ENCODE measurements around the gene DKKL1. TPM values are rescaled to one million over a fixed set of nuclear protein-coding genes. Genes with fewer than 3 reads are reported as not detected.
A peak's percentile ranks its signal among the peaks of the same experiment; 100 is the strongest.
"Not testable (repeated sequence)": the region's sequence is repeated elsewhere in the genome, so short reads cannot be mapped to it uniquely, and the experiment has no call there.

Gene DKKL1
- total RNA-seq, result not detected
- total RNA-seq, result 0 reads per million in 2 donors

GRCh38 chr19:49363268-49364082 is at the start of gene DKKL1:
TSS of gene DKKL1 (plus strand) at chr19:49363877. CDS start at chr19:49363999, 122 bp downstream.
- H3K9me3 ChIP-seq (ENCODE audit: control insufficient read depth, low read length, poor library complexity, severe bottlenecking), result no peaks in the 10 kb centered on the region
- Mint-ChIP-seq H3K36me3 (ENCODE audit: low read depth) (peaks cover 6% of the 10 kb centered on the region), H3K27ac (no peak within 1 kb of the TSS), H3K27me3 (no peaks in the 10 kb centered on the region), H3K4me1 (peaks cover 20% of the 10 kb centered on the region), H3K4me3 (no peak within 1 kb of the TSS)
- ATAC-seq (peak; percentile 88), DNase-seq (peak; percentile 42 to 63 (median 48))

DNA sequence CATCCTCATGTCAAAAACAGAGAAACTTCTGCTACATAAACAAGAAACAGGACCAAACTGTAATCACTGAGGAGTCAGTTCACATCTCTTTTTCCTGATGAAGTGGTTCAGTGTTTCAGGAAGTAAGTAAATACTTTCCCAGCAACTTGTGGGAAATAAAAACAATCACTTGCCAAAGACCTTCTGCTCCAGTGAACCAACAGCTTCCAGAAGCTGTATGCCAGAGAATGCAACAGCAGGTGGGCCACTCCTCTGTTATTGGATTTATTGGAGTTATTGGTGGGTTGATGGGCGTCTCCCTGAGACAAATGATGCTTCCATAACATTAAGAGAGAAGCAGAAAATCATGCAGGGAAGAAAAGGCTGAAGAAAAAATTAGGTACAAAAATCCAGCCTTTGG is 48.6 kb upstream of the DKKL1 start:
- H3K4me1 Mint-ChIP-seq, result peaks cover 12% of the 10 kb centered on the region
- ATAC-seq (no peak), DNase-seq (no peak)
- peaks cover 3% of the 10 kb centered on the region for H3K9me3 ChIP-seq (ENCODE audit: control insufficient read depth, low read length, poor library complexity, severe bottlenecking)
- peaks cover 10% of the 10 kb centered on the region for H3K36me3 Mint-ChIP-seq (ENCODE audit: low read depth)
- H3K27me3 Mint-ChIP-seq, result no peaks in the 10 kb centered on the region
- no peak overlapping the region for H3K4me3 Mint-ChIP-seq
- H3K27ac Mint-ChIP-seq, result no peak overlapping the region

DNA sequence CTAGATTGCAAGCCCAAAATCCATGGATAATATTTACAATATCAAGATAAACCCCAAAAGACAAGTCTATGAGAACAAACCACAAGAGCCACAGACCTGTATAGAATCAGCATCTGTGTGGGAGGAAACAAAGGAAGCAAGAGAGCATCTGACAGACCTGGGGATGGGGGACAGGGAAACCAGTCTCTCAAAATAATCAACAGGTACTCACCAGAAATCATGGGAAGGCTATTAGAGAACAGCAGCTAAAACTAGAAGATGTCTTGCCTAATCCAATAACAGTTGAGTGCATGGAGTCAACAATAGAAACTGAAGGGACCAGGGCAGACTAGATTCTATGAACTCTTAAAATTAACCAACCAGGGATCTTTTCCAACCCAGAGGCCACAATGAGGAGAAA is 47.4 kb upstream of the DKKL1 start:
- Mint-ChIP-seq H3K36me3 (ENCODE audit: low read depth) (peaks cover 4% of the 10 kb centered on the region), H3K4me3 (no peak overlapping the region), H3K27me3 (no peaks in the 10 kb centered on the region), H3K4me1 (peaks cover 12% of the 10 kb centered on the region), H3K27ac (no peak overlapping the region)
- DNase-seq, result no peak
- no peak for ATAC-seq
- peaks cover 3% of the 10 kb centered on the region for H3K9me3 ChIP-seq (ENCODE audit: control insufficient read depth, low read length, poor library complexity, severe bottlenecking)

DNA sequence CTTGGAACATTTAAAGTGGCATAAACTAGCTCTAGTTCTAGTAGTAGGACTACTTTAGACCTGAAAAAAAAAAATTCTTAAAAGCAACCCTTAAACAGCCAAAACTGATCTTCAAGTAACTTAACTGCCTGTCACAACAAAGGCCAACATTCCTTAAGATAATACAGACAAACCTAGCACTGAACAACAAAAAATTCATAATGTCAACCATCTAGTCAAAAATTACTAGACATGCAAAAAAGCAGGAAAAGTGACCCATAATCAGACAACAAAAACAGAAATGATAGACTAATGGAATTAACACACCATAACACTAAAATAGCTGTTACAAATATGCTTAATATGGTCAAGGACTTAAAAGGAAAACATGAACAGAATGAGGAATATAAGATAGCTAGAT is 45.4 kb upstream of the DKKL1 start:
- DNase-seq (no peak), ATAC-seq (no peak)
- no peak overlapping the region for H3K27ac Mint-ChIP-seq
- H3K4me1 Mint-ChIP-seq, result peaks cover 8% of the 10 kb centered on the region
- peaks cover 3% of the 10 kb centered on the region for H3K9me3 ChIP-seq (ENCODE audit: control insufficient read depth, low read length, poor library complexity, severe bottlenecking)
- no peak overlapping the region for H3K4me3 Mint-ChIP-seq
- peaks cover 4% of the 10 kb centered on the region for H3K36me3 Mint-ChIP-seq (ENCODE audit: low read depth)
- H3K27me3 Mint-ChIP-seq, result no peaks in the 10 kb centered on the region

DNA sequence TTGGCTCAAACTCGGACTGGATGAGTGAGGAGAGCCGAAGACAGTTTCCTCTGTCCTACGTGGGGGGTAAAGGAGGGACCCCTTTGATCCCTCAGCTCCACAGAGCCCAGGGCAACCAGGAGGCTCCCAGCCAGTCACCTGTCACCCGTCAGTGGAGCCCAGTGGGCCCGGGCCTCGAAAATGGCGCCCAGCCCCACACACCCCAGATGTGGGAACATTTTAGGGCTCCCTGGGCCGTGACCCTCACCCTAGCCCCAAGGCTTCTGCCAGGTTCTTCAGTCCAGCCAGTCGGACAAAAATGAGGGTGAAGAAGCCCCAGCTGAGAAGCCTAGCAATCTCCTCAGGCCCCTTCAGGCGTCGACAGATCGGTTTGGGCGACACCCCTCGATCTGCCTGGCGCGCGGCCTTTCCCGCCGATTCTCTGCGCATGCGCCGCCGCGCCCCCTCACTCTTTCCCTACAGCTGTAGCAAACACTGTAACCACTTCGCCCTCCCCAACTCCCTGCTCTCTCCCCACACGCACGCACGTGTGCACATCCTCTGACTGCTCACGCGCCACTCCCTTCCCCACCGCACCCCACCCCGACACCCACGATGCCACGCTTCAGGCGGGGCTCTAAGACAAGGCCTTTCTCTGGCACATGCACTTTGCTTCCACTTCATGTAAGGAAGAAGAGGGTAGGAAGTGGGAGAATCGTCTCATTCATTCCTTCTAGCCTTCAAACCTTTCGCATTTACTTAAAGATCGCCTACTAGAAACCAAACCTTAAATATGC is 38.7 kb upstream of the DKKL1 start, which contains the start of gene SLC6A16:
Gene SLC6A16, minus strand, starts transcription at position 391 of the 776 bp plus-strand sequence. CDS start 13,844 bp downstream, outside the sequence.
- Mint-ChIP-seq H3K27me3 (no peaks in the 10 kb centered on the region), H3K27ac (no peak within 1 kb of the TSS), H3K4me1 (peaks cover 16% of the 10 kb centered on the region), H3K36me3 (ENCODE audit: low read depth) (peaks cover 6% of the 10 kb centered on the region), H3K4me3 (no peak within 1 kb of the TSS)
- no peaks in the 10 kb centered on the region for H3K9me3 ChIP-seq (ENCODE audit: control insufficient read depth, low read length, poor library complexity, severe bottlenecking)
- DNase-seq (no peak), ATAC-seq (no peak)

DNA sequence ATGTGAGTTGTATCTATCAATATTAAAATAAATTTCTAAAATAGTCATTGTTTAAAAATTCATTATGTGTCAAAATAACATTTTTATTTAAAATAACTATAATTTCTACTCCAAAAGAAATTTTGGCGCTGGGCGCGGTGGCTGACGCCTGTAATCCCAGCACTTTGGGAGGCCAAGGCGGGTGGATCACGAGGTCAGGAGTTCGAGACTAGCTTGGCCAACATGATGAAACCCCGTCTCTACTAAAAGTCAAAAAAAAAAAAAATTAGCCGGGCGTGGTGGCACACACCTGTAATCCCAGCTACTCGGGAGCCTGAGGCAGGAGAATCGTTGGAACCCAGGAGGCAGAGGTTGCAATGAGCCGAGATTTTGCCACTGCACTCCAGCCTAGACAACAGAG is 37.9 kb upstream of the DKKL1 start:
- H3K4me3 Mint-ChIP-seq; ATAC-seq; H3K27me3 Mint-ChIP-seq; H3K36me3 Mint-ChIP-seq (ENCODE audit: low read depth); H3K9me3 ChIP-seq (ENCODE audit: control insufficient read depth, low read length, poor library complexity, severe bottlenecking); H3K27ac Mint-ChIP-seq; DNase-seq: not testable (repeated sequence)
- peaks cover 22% of the 10 kb centered on the region for H3K4me1 Mint-ChIP-seq

DNA sequence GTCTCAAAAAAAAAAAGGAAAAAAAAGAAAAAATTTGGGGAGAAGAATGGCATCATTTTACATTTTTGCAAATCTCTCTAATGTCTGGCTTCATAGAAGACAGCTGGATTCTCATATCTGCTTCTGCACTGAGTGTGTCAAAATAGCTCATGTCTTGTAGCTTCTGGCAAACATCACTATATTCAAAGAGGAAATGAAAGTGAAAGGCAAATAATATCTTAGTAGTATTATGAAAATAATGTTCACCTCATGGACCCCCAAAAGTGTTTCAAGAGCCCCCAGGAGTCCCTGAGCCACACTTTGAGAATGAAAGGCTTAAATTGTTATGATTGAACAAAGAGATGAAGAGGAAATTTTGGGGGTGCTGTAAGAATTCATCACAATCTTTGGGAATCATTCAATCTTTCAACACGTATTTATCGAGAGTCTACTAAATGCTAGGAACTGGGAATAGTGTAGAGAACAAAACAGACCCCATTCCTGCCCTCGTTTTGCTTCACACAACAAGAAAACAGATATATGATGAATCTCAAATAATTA is 37.4 kb upstream of the DKKL1 start:
- Mint-ChIP-seq H3K4me3 (peak overlapping the region; percentile 12), H3K27ac (no peak overlapping the region), H3K27me3 (no peaks in the 10 kb centered on the region), H3K4me1 (peaks cover 22% of the 10 kb centered on the region), H3K36me3 (ENCODE audit: low read depth) (peaks cover 10% of the 10 kb centered on the region)
- no peaks in the 10 kb centered on the region for H3K9me3 ChIP-seq (ENCODE audit: control insufficient read depth, low read length, poor library complexity, severe bottlenecking)
- ATAC-seq, result peak; percentile 27
- DNase-seq, result no peak

DNA sequence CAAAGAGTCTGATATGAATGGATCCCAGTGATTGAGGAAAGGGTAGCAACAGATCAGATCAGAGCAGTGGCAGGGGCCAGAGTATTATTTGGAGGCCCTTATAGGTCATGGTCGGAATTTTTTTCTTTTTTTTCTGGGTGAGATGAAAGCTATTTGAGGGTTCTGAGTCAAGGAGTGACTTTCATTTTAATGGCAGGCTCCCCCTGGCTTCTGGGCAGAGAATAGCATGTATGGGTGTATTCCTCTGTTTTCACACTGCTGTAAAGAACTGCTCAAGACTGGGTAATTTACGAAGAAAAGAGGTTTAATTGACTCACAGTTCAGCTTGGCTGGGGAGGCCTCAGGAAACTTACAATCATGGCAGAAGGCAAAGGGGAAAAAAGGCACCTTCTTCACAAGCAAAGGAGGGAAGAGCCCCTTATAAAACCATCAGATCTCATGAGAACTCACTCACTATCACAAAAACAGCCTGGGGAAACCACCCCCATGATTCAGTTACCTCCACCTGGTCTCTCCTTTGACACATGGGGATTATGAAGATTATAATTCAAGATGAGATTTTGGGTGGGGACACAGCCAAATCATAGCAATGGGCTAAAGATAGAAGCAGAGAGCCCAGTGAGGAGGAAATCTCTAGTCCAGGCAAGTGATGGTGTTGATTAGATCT is 35.7 kb upstream of the DKKL1 start:
- peak; percentile 51 for ATAC-seq
- Mint-ChIP-seq H3K27ac (peak overlapping the region; percentile 63), H3K4me3 (no peak overlapping the region), H3K4me1 (peaks cover 31% of the 10 kb centered on the region), H3K27me3 (no peaks in the 10 kb centered on the region), H3K36me3 (ENCODE audit: low read depth) (peaks cover 10% of the 10 kb centered on the region)
- no peaks in the 10 kb centered on the region for H3K9me3 ChIP-seq (ENCODE audit: control insufficient read depth, low read length, poor library complexity, severe bottlenecking)
- DNase-seq, result no peak

DNA sequence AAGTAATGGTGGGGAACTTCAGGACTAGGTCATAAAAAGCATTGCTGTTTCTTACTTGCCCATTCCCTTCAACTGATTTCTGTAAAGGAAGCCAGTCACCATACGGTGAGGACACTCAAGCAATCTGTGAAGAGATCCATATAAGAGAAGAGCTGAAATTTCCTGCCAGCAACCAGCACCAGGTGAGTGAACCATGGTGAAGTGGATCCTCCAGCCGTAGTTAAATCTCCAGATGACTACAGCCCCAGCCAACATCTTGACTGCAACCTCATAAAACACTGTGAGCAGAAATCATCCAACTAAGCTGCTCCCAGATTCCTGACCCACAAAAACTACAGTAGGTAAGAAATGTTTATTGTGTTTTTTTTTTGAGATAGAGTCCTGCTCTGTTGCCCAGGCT is 34.9 kb upstream of the DKKL1 start:
- no peak for ATAC-seq
- peak overlapping the region; percentile 21 for H3K27ac Mint-ChIP-seq
- H3K4me3 Mint-ChIP-seq, result no peak overlapping the region

GRCh38 chr19:49331187-49331586 is 32.5 kb upstream of the DKKL1 start:
- not testable (repeated sequence) for H3K4me3 Mint-ChIP-seq; H3K27me3 Mint-ChIP-seq; H3K9me3 ChIP-seq (ENCODE audit: control insufficient read depth, low read length, poor library complexity, severe bottlenecking); DNase-seq; ATAC-seq
- peaks cover 53% of the 10 kb centered on the region for H3K4me1 Mint-ChIP-seq
- H3K27ac Mint-ChIP-seq, result peak overlapping the region; percentile 60
- H3K36me3 Mint-ChIP-seq (ENCODE audit: low read depth), result peaks cover 12% of the 10 kb centered on the region

More for the DNA sequence above, 34.9 kb upstream of the DKKL1 start:
- no peak for DNase-seq
- peaks cover 10% of the 10 kb centered on the region for H3K36me3 Mint-ChIP-seq (ENCODE audit: low read depth)
- no peaks in the 10 kb centered on the region for H3K9me3 ChIP-seq (ENCODE audit: control insufficient read depth, low read length, poor library complexity, severe bottlenecking)
- no peaks in the 10 kb centered on the region for H3K27me3 Mint-ChIP-seq
- H3K4me1 Mint-ChIP-seq, result peaks cover 36% of the 10 kb centered on the region

DNA sequence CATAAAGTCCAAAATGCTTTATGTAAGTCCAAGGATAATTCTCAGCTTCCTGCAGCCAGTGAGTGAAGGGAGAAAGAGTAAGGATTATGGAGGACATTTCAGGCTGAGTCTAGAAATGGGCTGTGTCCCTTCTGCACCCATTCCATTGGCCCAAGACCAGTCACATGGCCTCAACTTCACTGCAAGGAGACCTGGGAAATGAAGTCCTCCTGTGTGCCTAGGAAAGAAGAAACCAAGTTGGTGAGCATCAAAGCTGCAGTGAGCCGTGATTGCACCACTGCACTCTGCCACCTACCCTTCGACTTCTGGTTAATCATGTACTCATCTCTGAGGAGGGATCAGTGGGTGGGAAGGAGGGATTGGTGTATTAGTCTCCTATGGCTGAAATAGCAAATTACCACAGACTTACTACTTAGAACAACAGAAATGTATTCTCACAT is 32.0 kb upstream of the DKKL1 start:
- DNase-seq (peak in 2 of 3 donors; percentile 38 to 44), ATAC-seq (peak; percentile 80)
- no peak overlapping the region for H3K4me3 Mint-ChIP-seq
- H3K9me3 ChIP-seq (ENCODE audit: control insufficient read depth, low read length, poor library complexity, severe bottlenecking), result no peaks in the 10 kb centered on the region
- peak overlapping the region; percentile 99 for H3K27ac Mint-ChIP-seq
- no peaks in the 10 kb centered on the region for H3K27me3 Mint-ChIP-seq
- peaks cover 56% of the 10 kb centered on the region for H3K4me1 Mint-ChIP-seq
- H3K36me3 Mint-ChIP-seq (ENCODE audit: low read depth), result peaks cover 14% of the 10 kb centered on the region

DNA sequence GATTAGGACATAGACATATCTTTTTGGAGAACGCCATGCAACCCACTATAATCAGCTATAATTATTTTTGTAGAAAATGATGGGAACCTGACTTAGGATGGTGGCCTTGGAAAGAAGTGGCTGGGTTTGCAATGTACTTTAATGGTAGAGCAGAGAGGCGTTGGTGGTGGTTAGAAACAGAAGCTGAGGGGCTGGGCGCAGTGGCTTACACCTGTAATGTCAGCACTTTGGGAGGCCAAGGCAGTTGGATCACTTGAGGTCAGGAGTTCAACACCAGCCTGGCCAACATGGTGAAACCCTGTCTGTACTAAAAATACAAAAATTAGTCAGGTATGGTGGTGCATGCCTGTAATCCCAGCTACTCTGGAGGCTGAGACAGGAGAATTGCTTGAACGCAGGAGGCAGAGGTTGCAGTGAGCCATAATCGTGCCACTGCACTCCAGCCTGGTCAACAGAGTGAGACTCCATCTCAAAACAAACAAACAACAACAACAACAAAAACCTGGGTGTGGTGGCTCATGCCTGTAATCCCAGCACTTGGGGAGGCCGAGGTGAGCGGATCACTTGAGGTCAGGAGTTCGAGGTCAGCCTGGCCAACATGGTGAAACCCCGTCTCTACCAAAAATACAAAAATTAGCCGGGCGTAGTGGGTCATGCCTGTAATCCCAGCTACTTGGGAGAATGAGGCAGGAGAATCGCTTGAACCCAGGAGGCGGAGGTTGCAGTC is 30.8 kb upstream of the DKKL1 start:
- H3K9me3 ChIP-seq (ENCODE audit: control insufficient read depth, low read length, poor library complexity, severe bottlenecking); H3K27me3 Mint-ChIP-seq; DNase-seq; ATAC-seq: not testable (repeated sequence)
- Mint-ChIP-seq H3K4me3 (peak overlapping the region; percentile 91), H3K4me1 (peaks cover 58% of the 10 kb centered on the region), H3K27ac (peak overlapping the region; percentile 99), H3K36me3 (ENCODE audit: low read depth) (peaks cover 14% of the 10 kb centered on the region)
